GM12878 (cell line): ENCODE measurements around the gene CKLF. TPM values are rescaled to one million over a fixed set of nuclear protein-coding genes. Genes with fewer than 3 reads are reported as not detected.

ENCODE experiments used
- ATAC-seq: fragments of 200-7000 bp; cut with Tn5 transposase; 3 replicates; pipeline ENCODE4 v1.9.1; 2020; ENCODE audit warnings: mild to moderate bottlenecking, moderate library complexity
- BruUV-seq: library from RNA; stranded (reverse); fragments of 400-500 nt; replicated peaks from 2 replicates; lab custom pipeline; 2021; lab: Mats Ljungman, UMichigan
- CTCF ChIA-PET: fragments of 300-600 bp; sonication (Branson Sonifier 250); formaldehyde crosslinking; extraction: SDS; loops from one replicate; lab custom pipeline; 2021; ENCODE audit warnings: inconsistent platforms; lab: Yijun Ruan, JAX
- POLR2A ChIA-PET: fragments of 350-600 bp; formaldehyde crosslinking; extraction: SDS; loops from one replicate; lab custom pipeline; 2021; ENCODE audit warnings: inconsistent platforms; lab: Charles Lee
- RAD21 ChIA-PET: fragments of 300-600 bp; sonication (Branson Sonifier 250); formaldehyde crosslinking; loops from one replicate; lab custom pipeline; 2023; ENCODE audit warnings: antibody characterized with exemption; ENCODE audit not compliant: unreplicated experiment; lab: Charles Lee
- SMC1A ChIA-PET: fragments of 300-600 bp; sonication (Branson Sonifier 250); formaldehyde crosslinking; loops from one replicate; lab custom pipeline; 2023; ENCODE audit not compliant: unreplicated experiment, uncharacterized antibody; lab: Charles Lee
- DNase-seq: peaks from one replicate; pipeline ENCODE4 v3.0.0-alpha.2; 2011; ENCODE audit warnings: low read depth, low spot score
- FAIRE-seq: peaks from 3 replicates; lab custom pipeline; 2011; peaks lifted over from hg19 to GRCh38; lab: Jason Lieb, UNC
- H2AFZ ChIP-seq: 2 replicates; pipeline ENCODE4 v1.6.0; 2011; ENCODE audit warnings: low read depth, low read length, control low read depth; ENCODE audit not compliant: control insufficient read depth
- H3K27ac ChIP-seq: 2 replicates; pipeline ENCODE4 v1.5.1; 2011; ENCODE audit warnings: control low read depth; ENCODE audit not compliant: control insufficient read depth, insufficient read depth
- H3K27me3 ChIP-seq, 2 experiments: replicated peaks in 1 of 2; 2 replicates each; pipeline versions ENCODE4 v1.6.0 to v1.6.1; 2011; ENCODE audit warnings: low read length in 1 of 2; ENCODE audit not compliant: control insufficient read depth in 2 of 2, insufficient read depth in 2 of 2
- H3K36me3 ChIP-seq, 2 experiments: 2 replicates each; pipeline ENCODE4 v1.5.1; 2011; ENCODE audit warnings: low read length in 1 of 2; ENCODE audit not compliant: control insufficient read depth in 2 of 2, insufficient read depth in 2 of 2
- H3K4me1 ChIP-seq: 2 replicates; pipeline ENCODE4 v1.6.1; 2011; ENCODE audit warnings: mild to moderate bottlenecking, low read length, moderate library complexity, mixed read lengths; ENCODE audit not compliant: control insufficient read depth, insufficient read depth
- H3K4me2 ChIP-seq: 2 replicates; pipeline ENCODE4 v1.6.0; 2011; ENCODE audit warnings: control low read depth; ENCODE audit not compliant: control insufficient read depth, insufficient read depth
- H3K4me3 ChIP-seq: fragments of 200-600 bp; sonication (generic); 2 replicates; pipeline ENCODE4 v1.5.1; 2016
- H3K79me2 ChIP-seq: 2 replicates; pipeline ENCODE4 v1.6.0; 2011; ENCODE audit warnings: low read length; ENCODE audit not compliant: control insufficient read depth, insufficient read depth
- H3K9ac ChIP-seq: 2 replicates; pipeline ENCODE4 v1.8.0; 2011; ENCODE audit warnings: low read length, control low read depth, mixed read lengths; ENCODE audit not compliant: control insufficient read depth, insufficient read depth
- H3K9me3 ChIP-seq: replicated peaks from 3 replicates; pipeline ENCODE4 v1.5.1; 2011; ENCODE audit warnings: mild to moderate bottlenecking, low read length; ENCODE audit not compliant: control insufficient read depth, insufficient read depth
- H4K20me1 ChIP-seq: 2 replicates; pipeline ENCODE4 v1.6.0; 2011; ENCODE audit not compliant: control insufficient read depth, insufficient read depth
- CHD2 ChIP-seq: IDR thresholded peaks from 2 replicates; pipeline ENCODE4 v1.6.1; 2011; ENCODE audit warnings: low read depth, low read length, improper control_type of control experiment, borderline replicate concordance
- CREB1 ChIP-seq: IDR thresholded peaks from 2 replicates; pipeline ENCODE4 v1.6.1; 2012; ENCODE audit warnings: low read depth, mild to moderate bottlenecking, inconsistent platforms
- ETV6 ChIP-seq, 2 experiments: fragments of 450-650 bp in 1 of 2; IDR thresholded peaks in 1 of 2; conservative IDR thresholded peaks in 1 of 2; 2 replicates each; pipeline ENCODE4 v1.6.1; 2014; ENCODE audit warnings: antibody characterized with exemption in 1 of 2, borderline replicate concordance in 1 of 2, low read depth in 1 of 2, mild to moderate bottlenecking in 1 of 2, moderate library complexity in 1 of 2
- FOXK2 ChIP-seq: fragments of 450-650 bp; IDR thresholded peaks from 2 replicates; pipeline ENCODE4 v1.6.1; 2017; ENCODE audit warnings: mild to moderate bottlenecking, moderate library complexity
- MYC ChIP-seq: IDR thresholded peaks from 2 replicates; pipeline ENCODE4 v1.6.1; 2011; ENCODE audit warnings: mild to moderate bottlenecking, low read length, moderate library complexity, inconsistent platforms; ENCODE audit not compliant: insufficient read depth, insufficient replicate concordance, insufficient read length, severe bottlenecking
- STAT3 ChIP-seq: IDR thresholded peaks from 2 replicates; pipeline ENCODE4 v1.6.1; 2011; ENCODE audit warnings: low read depth, low read length, improper control_type of control experiment
- SUZ12 ChIP-seq: fragments of 200-600 bp; sonication (generic); IDR thresholded peaks from one replicate; pipeline ENCODE4 v1.6.1; 2018; ENCODE audit warnings: antibody characterized with exemption, mild to moderate bottlenecking; ENCODE audit not compliant: unreplicated experiment
- ZNF24 ChIP-seq: fragments of 450-650 bp; IDR thresholded peaks from 2 replicates; pipeline ENCODE4 v1.6.1; 2017; ENCODE audit warnings: antibody characterized with exemption, mild to moderate bottlenecking
- WGBS: methylation state at CpG from one replicate; pipeline ENCODE4 v1.1.6; 2016; ENCODE audit warnings: low lambda C conversion rate; ENCODE audit not compliant: insufficient replicate concordance, insufficient coverage; ENCODE audit errors: missing lambda C conversion rate; 5-methylcytosine and 5-hydroxymethylcytosine counted together
- in situ Hi-C: fragments of 300-500 bp; cut with MboI; formaldehyde crosslinking; loops from 9 replicates; pipeline ENCODE4 v1.14.3; 2018; ENCODE audit warnings: mixed read lengths
- intact Hi-C: fragments of 100-400 bp; cut with micrococcal nuclease; formaldehyde crosslinking; loops from one replicate; pipeline ENCODE4 v1.14.2; 2022; ENCODE audit not compliant: unreplicated experiment
- polyA plus RNA-seq, 11 experiments: library from polyadenylated mRNA; depleted of rRNA in 4 of 11; unstranded in 6 of 11; stranded (reverse) in 5 of 11; fragments of >200 nt; fragmentation: Nextera tagmentation in 4 of 11; fragmentation: Illumina TruSeq in 1 of 11; extraction: Ambion mirVana in 4 of 11; extraction: Trizol in 1 of 11; gene quantifications; 1 replicate in 1 of 11; 2 replicates in 10 of 11; pipeline versions ENCODE4 v1.2.1 to v1.2.3, GENCODE V29; 2011 to 2016; ENCODE audit warnings: inconsistent platforms in 2 of 11, missing spikeins in 2 of 11, low read depth in 1 of 11
- total RNA-seq, 4 experiments: library from RNA; depleted of rRNA in 3 of 4; stranded (reverse); fragments of >200 nt in 3 of 4; fragmentation: Illumina TruSeq in 1 of 4; extraction: Trizol in 1 of 4; gene quantifications; 2 replicates each; pipeline versions ENCODE4 v1.2.1 to v1.2.3, GENCODE V29; 2013 to 2021

Gene CKLF
- total and polyA plus RNA-seq, 10 of the 15 experiments (the other 5 are each of a cell fraction or from before 2014, with no cell fraction given), result 40.8 to 193 (median 109) TPM

DNA sequence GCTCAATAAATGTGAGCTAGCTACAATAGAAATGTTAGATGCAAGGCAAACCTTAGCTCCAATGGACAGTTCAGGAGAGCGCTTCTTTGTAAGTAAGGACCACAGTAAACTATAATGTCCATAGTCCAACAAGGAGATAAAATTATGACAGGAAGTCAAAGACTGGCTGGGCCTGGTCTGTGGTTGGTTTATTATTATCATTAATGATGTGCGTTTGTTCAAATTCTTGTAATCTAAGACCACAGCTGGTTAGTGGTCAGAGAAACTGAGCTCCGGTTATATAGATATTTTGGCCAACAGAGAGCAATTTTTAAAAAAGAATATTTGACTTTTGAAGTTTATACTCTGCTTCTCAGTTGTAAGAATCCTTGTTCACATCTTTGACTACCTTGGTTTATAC lies 22.2 kb downstream of the CKLF start:
- in situ Hi-C loops, result no loop called here
- ATAC-seq, result no peak
- DNase-seq, result no peak
- Histone ChIP-seq H4K20me1 (no peaks in the 10 kb centered on the region), H3K27me3 (peaks cover 6 to 13% of the 10 kb centered on the region in 2 experiments), H2AFZ (no peak overlapping the region), H3K9ac (no peak overlapping the region), H3K36me3 (no peaks in the 10 kb centered on the region), H3K79me2 (no peaks in the 10 kb centered on the region), H3K9me3 (no peaks in the 10 kb centered on the region), H3K4me1 (no peaks in the 10 kb centered on the region), H3K4me3 (no peak overlapping the region), H3K4me2 (no peak overlapping the region), H3K27ac (no peak overlapping the region)
- ChIA-PET SMC1A (interaction anchor here (1.1 to 4.0 kb wide), 7 partner anchors 8 to 131 kb away, joined by 3 to 25 read pairs (median 4); no protein-coding TSS in a partner anchor), RAD21 (interaction anchor here (0.7 to 1.0 kb wide), 3 partner anchors 11 to 34 kb away, joined by 3 read pairs; no protein-coding TSS in a partner anchor), POLR2A (interaction anchor here (0.5 to 2.4 kb wide), 2 partner anchors 11 to 41 kb away, joined by 4 to 6 read pairs; no protein-coding TSS in a partner anchor), CTCF (interaction anchor here (0.7 to 4.6 kb wide), 7 partner anchors 11 to 167 kb away, joined by 3 to 26 read pairs (median 5); no protein-coding TSS in a partner anchor)
- no peak for FAIRE-seq
- no peak for TF ChIP-seq MYC
- TF ChIP-seq CHD2, result no peak
- no peak for TF ChIP-seq ZNF24
- TF ChIP-seq STAT3, result no peak
- no peak for TF ChIP-seq FOXK2
- no peak for TF ChIP-seq CREB1
- TF ChIP-seq SUZ12, result no peak
- no peak for TF ChIP-seq ETV6 (conservative IDR thresholded peaks at IDR 0.05 in 1 of 2, IDR thresholded peaks at IDR 0.05 in 1 of 2; ENCODE audit: borderline replicate concordance in 1 of 2, low read depth in 1 of 2)
- WGBS, result 82% methylated on average over 3 of the region's 3 CpGs
- intact Hi-C loops, result no loop called here
- BruUV-seq, result no TSS peak
